Endothelial cell of umbilical vein (primary cell): ENCODE data around the gene GPR137B. TPM values are rescaled to one million over a fixed set of nuclear protein-coding genes. Genes with fewer than 3 reads are reported as not detected.

Experiments
- BruUV-seq: library from RNA; stranded (reverse); fragments of 400-500 nt; replicated peaks from 2 replicates; lab custom pipeline; 2021; lab: Mats Ljungman, UMichigan
- CTCF ChIA-PET: fragments of 300-600, 350-600 bp; sonication (Branson Sonifier 250); formaldehyde crosslinking; loops from one replicate; lab custom pipeline; 2021; ENCODE audit warnings: antibody characterized with exemption, inconsistent platforms; lab: Charles Lee
- POLR2A ChIA-PET: fragments of 300-600, 350-600 bp; sonication (Branson Sonifier 250); formaldehyde crosslinking; loops from one replicate; lab custom pipeline; 2021; ENCODE audit warnings: antibody characterized with exemption, inconsistent platforms; lab: Charles Lee
- DNase-seq: peaks from one replicate; pipeline ENCODE4 v3.0.0-alpha.2; 2011; ENCODE audit warnings: low read depth, low spot score
- FAIRE-seq: peaks from 2 replicates; lab custom pipeline; 2011; peaks lifted over from hg19 to GRCh38; lab: Jason Lieb, UNC
- H2AFZ ChIP-seq: 2 replicates; pipeline ENCODE4 v1.6.0; 2012; ENCODE audit warnings: low read depth, low read length, control low read depth, inconsistent platforms
- H3K27ac ChIP-seq: 2 replicates; pipeline ENCODE4 v1.5.1; 2011; ENCODE audit warnings: low read depth, mild to moderate bottlenecking, control low read depth, low read length, moderate library complexity; ENCODE audit not compliant: insufficient read depth
- H3K27me3 ChIP-seq, 2 experiments: 2 replicates each; pipeline versions ENCODE4 v1.6.0 to v1.6.1; 2011; ENCODE audit warnings: low read length in 2 of 2, mixed read lengths in 1 of 2; ENCODE audit not compliant: control insufficient read depth in 2 of 2, insufficient read depth in 2 of 2
- H3K36me3 ChIP-seq, 2 experiments: 2 replicates in 1 of 2; 3 replicates in 1 of 2; pipeline ENCODE4 v1.5.1; 2011; ENCODE audit warnings: low read length in 2 of 2, mild to moderate bottlenecking in 1 of 2, moderate library complexity in 1 of 2; ENCODE audit not compliant: control insufficient read depth in 2 of 2, insufficient read depth in 2 of 2; ENCODE audit errors: extremely low read depth in 1 of 2
- H3K4me1 ChIP-seq: 3 replicates; pipeline ENCODE4 v1.5.1; 2011; ENCODE audit warnings: mild to moderate bottlenecking, low read length; ENCODE audit not compliant: control insufficient read depth, insufficient read depth; ENCODE audit errors: extremely low read depth
- H3K4me2 ChIP-seq: 2 replicates; pipeline ENCODE4 v1.6.1; 2011; ENCODE audit warnings: low read length, control low read depth, mixed read lengths; ENCODE audit not compliant: insufficient read depth
- H3K4me3 ChIP-seq, 3 experiments: fragments of 200-600 bp in 1 of 3; sonication (generic), shearing (Covaris generic) in 1 of 3; replicated peaks in 1 of 3; 2 replicates each; pipeline ENCODE4 v1.5.1; 2011 to 2016; ENCODE audit warnings: control low read depth in 3 of 3, low read length in 3 of 3, mild to moderate bottlenecking in 2 of 3, inconsistent platforms in 1 of 3, low read depth in 1 of 3, moderate library complexity in 1 of 3; ENCODE audit not compliant: insufficient read depth in 1 of 3
- H3K79me2 ChIP-seq: 2 replicates; pipeline ENCODE4 v1.6.0; 2012; ENCODE audit warnings: low read length, inconsistent platforms; ENCODE audit not compliant: control insufficient read depth, insufficient read depth
- H3K9ac ChIP-seq: replicated peaks from 2 replicates; pipeline ENCODE3; 2011; ENCODE audit warnings: low read length, control low read depth; ENCODE audit not compliant: insufficient read depth; ENCODE audit errors: extremely low read depth
- H3K9me1 ChIP-seq: replicated peaks from 3 replicates; pipeline ENCODE4 v1.6.0; 2011; ENCODE audit warnings: mild to moderate bottlenecking, low read length; ENCODE audit not compliant: control insufficient read depth, insufficient read depth; ENCODE audit errors: extremely low read depth
- H3K9me3 ChIP-seq: replicated peaks from 2 replicates; pipeline ENCODE4 v1.5.1; 2012; ENCODE audit warnings: low read length, inconsistent platforms; ENCODE audit not compliant: control insufficient read depth, insufficient read depth
- H4K20me1 ChIP-seq: replicated peaks from 2 replicates; pipeline ENCODE3; 2011; ENCODE audit warnings: mild to moderate bottlenecking, low read length; ENCODE audit not compliant: control insufficient read depth, insufficient read depth; ENCODE audit errors: extremely low read depth
- CTCF ChIP-seq, 2 donors: IDR thresholded peaks; 1 replicate in 1 of 2; 2 replicates in 1 of 2; pipeline ENCODE4 v1.5.1; 2011; ENCODE audit warnings: low read length in 2 of 2, mild to moderate bottlenecking in 2 of 2, moderate library complexity in 2 of 2, control low read depth in 1 of 2, inconsistent platforms in 1 of 2, low read depth in 1 of 2; ENCODE audit not compliant: insufficient read depth in 1 of 2; ENCODE audit errors: extremely low read depth in 1 of 2
- EZH2 ChIP-seq: IDR thresholded peaks from 2 replicates; pipeline ENCODE4 v1.6.1; 2012; ENCODE audit warnings: borderline replicate concordance, low read depth, mild to moderate bottlenecking, moderate library complexity, low read length, inconsistent platforms; ENCODE audit not compliant: severe bottlenecking
- FOS ChIP-seq: IDR thresholded peaks from 2 replicates; pipeline ENCODE4 v1.6.1; 2011; ENCODE audit warnings: mild to moderate bottlenecking, low read length, moderate library complexity, borderline replicate concordance; ENCODE audit not compliant: insufficient read depth
- GATA2 ChIP-seq: IDR thresholded peaks from 2 replicates; pipeline ENCODE4 v1.7.0; 2011; ENCODE audit warnings: low read depth, mild to moderate bottlenecking, moderate library complexity, mixed read lengths, low read length; ENCODE audit not compliant: insufficient read length, insufficient read depth
- JUN ChIP-seq: IDR thresholded peaks from 2 replicates; pipeline ENCODE4 v1.6.1; 2011; ENCODE audit warnings: borderline replicate concordance, low read depth; ENCODE audit not compliant: insufficient read length, insufficient read depth
- MAX ChIP-seq: IDR thresholded peaks from 2 replicates; pipeline ENCODE4 v1.6.1; 2011; ENCODE audit not compliant: insufficient read depth, insufficient read length
- MYC ChIP-seq: IDR thresholded peaks from one replicate; pipeline ENCODE4 v1.6.1; 2011; ENCODE audit warnings: mild to moderate bottlenecking, low read depth, low read length
- POLR2A ChIP-seq: IDR thresholded peaks from 2 replicates; pipeline ENCODE4 v1.6.1; 2012; ENCODE audit warnings: low read depth, mild to moderate bottlenecking, control low read depth, low read length
- POLR2AphosphoS5 ChIP-seq: IDR thresholded peaks from 2 replicates; pipeline ENCODE4 v1.6.1; 2012; ENCODE audit warnings: low read depth, mild to moderate bottlenecking, control low read depth, low read length, moderate library complexity; ENCODE audit not compliant: insufficient read depth
- dilution Hi-C: fragments of 300-500 bp; cut with MboI; formaldehyde crosslinking; loops from one replicate; pipeline ENCODE4 v1.15.0; 2019; ENCODE audit warnings: low sequenced_read_pairs; ENCODE audit not compliant: extremely low pct_ligation_motif_present
- intact Hi-C: fragments of 100-400 bp; cut with micrococcal nuclease; formaldehyde crosslinking; loops from one replicate; pipeline ENCODE4 v1.10.0; 2022
- polyA plus RNA-seq, 4 experiments: library from polyadenylated mRNA; depleted of rRNA in 3 of 4; stranded (reverse) in 3 of 4; unstranded in 1 of 4; fragments of >200 nt; gene quantifications; 2 replicates each; pipeline versions ENCODE4 v1.2.1 to v1.2.3, GENCODE V29; 2011 to 2012; ENCODE audit warnings: missing spikeins in 1 of 4
- total RNA-seq: library from RNA; stranded (reverse); gene quantifications from 2 replicates; pipeline ENCODE4 v1.2.3, GENCODE V29; 2021

Gene GPR137B
- total and polyA plus RNA-seq, 2 donors (not counting 3 experiments of a cell fraction or from before 2014, with no cell fraction given) = 7.8 to 11.9 TPM

- TF ChIP-seq MAX (no peak), POLR2A (no peak), EZH2 (no peak), FOS (no peak), CTCF (IDR thresholded peaks at IDR 0.05; ENCODE audit: extremely low read depth in 1 of 2, insufficient read depth in 1 of 2, low read depth in 1 of 2, low read length in 2 of 2) (no peak), GATA2 (no peak), MYC (no peak), JUN (no peak), POLR2AphosphoS5 (no peak)
- H3K9ac ChIP-seq = no peak overlapping the region
- DNase-seq (no peak), FAIRE-seq (no peak)
- H3K36me3 ChIP-seq = no peaks in the 10 kb centered on the region
- no peak overlapping the region for H3K27ac ChIP-seq
- dilution Hi-C loops (no loop called here), intact Hi-C loops (no loop called here)
- no peaks in the 10 kb centered on the region for H3K4me1 ChIP-seq
- POLR2A ChIA-PET = no interaction called here
- H3K4me3 ChIP-seq = no peak overlapping the region
- CTCF ChIA-PET = no interaction called here
- no peaks in the 10 kb centered on the region for H3K79me2 ChIP-seq
- H3K9me1 ChIP-seq = no peaks in the 10 kb centered on the region
- no TSS peak for BruUV-seq
- peaks cover 7 to 18% of the 10 kb centered on the region in 2 experiments for H3K27me3 ChIP-seq
- H3K9me3 ChIP-seq = no peaks in the 10 kb centered on the region
- H4K20me1 ChIP-seq = no peaks in the 10 kb centered on the region
- no peak overlapping the region for H2AFZ ChIP-seq
- no peak overlapping the region for H3K4me2 ChIP-seq
These were observed 8.5 kb upstream of the GPR137B start for GRCh38 chr1:236133802-236134201.
